NCI-H2029 treated with DMSO at 0.1 percent for 48 hours (cell line): ENCODE results near the gene MED29.

Experiments
- DNase-seq: peaks from one replicate; lab custom pipeline; 2025; lab: John Stamatoyannopoulos, UW

The MED29 gene

DNA sequence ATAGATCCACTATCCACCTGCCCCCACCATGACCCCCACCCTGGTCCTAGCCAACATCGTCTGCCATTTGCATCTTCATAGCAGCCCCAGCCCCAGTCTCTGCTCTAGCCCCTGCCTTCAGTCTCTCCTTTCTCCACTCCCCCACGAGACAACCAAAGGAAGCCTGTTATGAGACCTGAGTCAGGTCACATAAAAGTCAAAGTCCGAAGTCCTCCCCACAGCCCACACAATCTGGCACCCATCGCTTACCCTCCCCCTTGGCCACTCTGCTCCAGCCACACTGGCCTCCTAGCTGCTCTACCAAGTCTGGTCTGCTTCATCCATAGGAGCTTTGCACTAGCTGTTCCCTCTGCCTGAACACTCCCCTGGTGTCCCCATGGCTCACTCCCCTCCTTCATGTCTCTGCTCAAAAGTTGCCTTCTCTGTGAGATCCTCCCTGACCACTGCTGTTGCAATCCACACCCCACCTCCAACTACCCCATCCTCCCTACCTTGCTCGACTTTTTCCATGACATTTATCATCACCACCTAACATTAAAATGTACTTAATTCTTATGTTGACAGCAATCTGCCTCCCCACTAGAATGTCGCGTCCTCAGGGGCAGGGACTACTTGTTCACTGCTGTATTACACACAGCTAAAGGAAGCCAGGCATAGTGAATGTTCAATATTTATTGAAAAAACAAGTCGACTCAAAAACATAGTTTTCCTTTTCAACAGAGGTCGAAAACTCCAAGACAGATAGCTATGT lies 20.1 kb downstream of the MED29 start:
- DNase-seq = no peak

DNA sequence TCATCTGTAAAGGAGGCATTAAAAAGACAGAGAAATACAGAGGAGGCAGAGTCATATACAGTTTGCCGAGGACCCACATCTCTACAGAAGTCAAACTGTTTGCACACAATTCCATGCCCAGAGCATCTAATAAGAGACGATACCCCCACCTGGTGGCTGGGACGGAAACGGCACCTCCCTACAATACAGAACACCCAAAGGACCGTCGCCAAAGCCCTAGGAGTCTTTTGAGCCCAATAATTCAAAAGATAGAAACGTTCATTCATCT lies 20.6 kb downstream of the MED29 start:
- DNase-seq = peak; percentile 96

DNA sequence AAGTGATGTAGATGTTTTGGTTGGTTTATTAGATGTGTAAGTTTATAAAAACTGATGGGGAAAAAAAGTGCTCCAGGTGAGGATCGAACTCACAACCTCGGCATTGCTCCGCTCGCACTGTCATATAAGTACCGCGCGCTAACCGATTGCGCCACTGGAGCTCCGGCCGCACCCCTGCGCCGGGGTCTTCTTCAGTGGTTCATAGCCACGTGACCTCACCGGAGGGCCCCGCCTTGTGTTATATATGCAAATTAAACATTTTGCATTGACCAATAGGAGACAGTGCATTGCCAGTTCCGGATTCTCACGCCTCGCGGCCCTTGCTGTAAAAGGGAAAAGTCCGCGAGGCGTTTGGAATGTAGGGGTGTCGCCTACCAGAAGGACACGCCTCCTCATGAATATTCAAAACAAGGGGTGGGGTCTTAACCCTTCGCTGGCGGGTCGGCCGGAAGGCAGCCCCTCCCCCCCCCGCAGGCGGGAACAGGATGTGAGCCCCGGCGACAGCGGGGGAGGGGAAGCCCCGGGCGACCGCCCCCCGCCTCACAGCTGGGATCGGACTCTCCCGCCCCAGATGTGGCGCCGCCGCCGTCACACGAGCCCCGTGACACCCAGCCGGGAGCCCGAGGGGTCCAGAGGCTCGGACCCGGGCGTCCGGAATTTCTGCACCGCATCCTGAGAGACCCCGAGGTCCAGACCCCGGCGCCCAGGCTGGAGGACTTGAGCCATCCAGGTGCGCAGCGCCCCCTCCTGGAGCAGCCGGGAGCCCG lies 21.1 kb downstream of the MED29 start, which contains the start of gene PLEKHG2:
Gene PLEKHG2 (plus strand): TSS at position 570 of the 767 bp plus-strand sequence. CDS start 1,418 bp downstream, outside the sequence.
- DNase-seq = peak; percentile 96

DNA sequence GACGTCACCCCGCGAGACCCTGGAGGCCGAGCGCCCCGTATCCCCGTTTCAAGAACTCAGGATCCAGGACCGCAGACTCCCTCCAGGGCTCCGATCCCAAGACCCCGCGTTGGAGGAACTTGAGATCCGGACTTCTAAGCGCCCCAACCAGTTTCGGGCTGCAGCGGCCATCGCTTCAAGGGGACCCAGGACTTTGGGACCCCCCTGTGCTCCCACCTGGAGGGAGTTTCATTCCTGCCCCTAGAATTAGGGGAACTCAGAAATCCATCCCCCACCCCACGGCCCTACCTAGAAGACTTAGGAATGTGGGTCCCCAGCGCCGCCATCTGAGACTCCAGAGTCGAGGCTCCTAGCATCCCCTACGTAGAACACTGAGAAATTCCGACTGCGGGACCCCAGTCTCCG lies 21.7 kb downstream of the MED29 start:
- DNase-seq = no peak

DNA sequence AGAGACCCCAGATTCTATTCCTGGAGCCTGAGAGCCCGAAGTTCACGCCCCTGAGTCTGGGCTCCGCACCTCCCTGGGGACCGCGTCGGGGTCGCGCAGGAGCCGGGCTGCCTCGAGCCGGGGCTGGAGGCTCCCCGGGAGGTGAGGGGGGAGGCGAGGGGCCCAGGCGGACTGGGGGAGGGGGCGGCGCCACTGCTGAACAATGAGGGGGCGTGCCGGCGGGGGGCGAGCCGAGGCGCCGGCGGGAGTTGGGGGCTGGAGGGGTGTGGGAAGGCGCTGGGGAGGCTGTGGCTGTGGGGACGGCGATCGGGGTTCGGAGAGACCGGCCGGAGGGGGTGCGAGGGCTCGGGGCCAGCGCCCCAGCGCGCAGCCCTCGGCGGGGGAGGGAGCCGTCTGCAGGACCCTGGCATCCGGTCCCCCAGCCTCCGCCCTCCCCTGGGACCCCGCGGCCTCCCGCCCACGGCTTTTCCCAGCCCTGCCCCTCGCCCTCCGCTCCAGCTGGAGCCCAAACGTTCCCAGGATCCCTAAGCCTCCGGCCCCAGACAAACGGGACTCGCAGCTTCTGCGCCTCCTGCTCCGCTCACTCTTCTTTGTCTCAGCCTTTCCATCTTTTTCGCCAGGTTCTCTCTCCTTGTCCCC lies 22.2 kb downstream of the MED29 start:
- DNase-seq = no peak

DNA sequence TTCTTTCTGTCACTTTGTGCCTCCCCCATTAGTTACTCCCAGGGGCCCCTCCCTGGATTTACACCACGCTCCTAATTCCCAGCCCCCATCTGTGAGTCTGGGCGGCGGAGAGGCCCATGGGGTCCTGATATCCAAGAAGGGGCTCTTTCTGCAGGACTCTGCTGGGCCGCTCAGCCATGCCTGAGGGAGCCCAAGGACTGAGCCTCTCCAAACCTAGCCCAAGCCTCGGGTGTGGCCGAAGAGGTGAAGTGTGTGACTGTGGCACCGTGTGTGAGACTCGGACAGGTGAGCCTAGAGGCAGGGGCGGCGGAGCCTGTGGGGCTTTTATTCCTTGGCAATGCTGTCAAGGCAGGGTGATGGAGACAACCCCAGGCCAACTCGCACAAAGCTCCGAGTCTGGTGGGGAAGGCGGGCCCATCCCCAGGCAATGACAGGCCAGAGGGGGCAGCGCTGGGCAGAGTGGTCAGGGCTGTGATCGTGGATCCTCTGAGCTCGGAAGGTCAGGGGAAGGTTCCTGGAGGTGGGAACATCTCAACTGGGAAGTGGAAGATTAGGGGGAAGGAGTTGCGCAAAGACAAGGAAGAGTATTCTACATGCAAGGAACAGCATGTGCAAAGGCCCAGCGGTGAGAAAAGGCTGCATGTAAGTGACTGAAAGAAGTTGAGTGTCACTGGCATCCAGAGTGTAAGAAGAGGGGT lies 22.9 kb downstream of the MED29 start:
- no peak for DNase-seq

DNA sequence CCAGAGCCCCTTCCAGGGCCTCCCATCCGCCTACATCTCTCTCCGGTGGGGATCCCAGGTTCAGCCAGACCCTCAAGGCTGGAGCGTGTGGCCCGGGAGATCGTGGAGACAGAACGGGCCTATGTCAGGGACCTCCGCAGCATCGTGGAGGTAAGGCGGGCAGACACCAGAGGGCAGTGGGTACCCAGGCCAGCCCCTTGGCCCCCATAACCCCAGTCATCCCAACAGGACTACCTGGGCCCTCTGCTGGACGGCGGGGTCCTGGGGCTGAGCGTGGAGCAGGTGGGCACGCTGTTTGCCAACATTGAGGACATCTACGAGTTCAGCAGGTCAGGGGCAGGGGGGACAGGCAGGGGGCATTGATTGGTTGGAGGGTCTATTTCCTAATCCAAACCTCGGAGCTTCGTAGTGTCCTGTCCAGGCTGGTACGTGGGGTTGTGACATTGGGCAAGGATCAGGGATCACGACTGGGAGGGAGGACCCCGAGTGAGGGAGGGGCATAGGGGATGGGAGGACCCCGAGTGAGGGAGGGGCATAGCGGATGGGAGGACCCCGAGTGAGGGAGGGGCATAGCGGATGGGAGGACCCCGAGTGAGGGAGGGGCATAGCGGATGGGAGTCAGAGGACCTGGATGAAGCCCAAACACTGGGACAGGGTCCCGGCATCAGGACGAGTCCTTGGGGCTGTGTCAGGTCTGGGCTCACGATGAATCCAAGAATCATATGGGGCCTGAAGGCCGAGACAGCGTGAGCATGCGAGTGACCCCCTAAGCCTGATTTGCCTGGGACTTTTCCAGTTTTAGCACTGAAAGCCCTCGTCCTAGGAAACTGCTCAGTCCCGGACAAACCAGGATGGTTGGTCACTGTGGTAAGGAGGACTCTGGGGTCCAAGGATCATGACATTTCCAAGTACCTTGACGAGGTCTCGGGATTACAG lies 24.2 kb downstream of the MED29 start:
- DNase-seq = no peak

DNA sequence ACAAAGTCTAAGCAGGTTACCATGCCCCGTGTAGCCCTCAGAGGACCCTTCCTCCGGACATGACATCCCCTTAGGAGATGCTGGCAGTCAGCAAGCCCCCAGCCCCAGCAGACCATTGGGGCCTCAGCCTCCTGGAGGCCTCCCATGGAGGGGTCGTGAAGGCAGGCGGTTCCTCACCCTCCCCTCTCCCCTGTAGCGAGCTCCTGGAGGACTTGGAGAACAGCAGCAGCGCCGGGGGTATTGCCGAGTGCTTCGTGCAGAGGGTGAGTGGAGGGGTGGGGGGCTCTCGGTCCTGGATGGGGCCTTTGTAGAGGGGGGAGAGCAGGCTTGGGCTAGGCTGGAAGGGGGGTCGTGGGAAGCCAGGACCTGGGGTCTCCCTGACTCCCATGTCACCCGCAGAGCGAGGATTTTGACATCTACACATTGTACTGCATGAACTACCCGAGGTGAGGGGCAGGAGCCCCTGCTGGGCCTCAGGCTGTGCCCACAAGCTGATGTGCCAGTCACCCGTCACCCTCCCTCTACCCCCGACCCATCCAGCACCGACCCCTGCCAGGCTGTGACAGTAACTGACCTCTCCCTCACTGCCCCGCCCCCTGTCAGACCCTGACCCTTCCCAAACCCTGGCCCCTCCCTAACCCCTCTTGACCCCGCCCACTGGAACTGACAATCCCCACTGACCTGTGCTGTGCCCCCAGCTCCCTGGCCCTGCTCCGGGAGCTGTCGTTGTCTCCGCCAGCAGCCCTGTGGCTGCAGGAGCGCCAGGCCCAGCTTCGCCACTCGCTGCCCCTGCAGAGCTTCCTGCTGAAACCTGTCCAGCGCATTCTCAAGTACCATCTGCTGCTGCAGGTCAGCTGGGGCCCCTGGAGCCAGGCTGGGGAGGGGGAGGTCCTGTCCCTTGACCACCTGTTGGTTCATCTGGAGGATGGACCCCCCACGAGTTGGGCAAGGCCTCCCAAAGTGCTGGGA lies 25.3 kb downstream of the MED29 start:
- no peak for DNase-seq

DNA sequence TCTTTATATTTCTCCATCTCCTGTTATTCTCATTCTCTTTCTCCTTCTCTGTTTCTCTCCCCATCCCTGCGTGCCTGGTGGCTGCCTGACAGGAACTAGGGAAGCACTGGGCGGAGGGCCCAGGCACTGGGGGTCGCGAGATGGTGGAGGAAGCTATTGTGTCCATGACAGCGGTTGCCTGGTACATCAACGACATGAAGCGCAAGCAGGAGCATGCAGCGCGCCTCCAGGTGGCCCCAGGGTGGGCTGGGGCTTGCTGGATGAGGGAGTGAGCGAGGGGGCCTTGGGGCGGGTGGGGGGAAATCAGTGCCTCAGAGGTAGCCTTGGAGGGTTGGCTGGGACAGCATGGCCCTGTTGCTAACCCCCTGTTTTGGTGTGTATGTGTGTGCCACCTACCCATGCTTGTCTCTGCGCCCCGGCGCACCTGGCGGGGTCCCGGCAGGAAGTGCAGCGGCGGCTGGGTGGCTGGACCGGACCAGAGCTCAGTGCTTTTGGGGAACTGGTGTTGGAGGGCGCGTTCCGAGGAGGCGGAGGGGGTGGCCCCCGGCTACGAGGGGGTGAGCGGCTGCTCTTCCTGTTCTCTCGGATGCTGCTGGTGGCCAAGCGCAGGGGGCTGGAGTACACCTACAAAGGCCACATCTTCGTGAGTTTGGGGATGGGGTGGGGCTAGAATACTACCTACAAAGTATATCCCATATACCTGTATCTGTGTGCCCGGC lies 26.4 kb downstream of the MED29 start:
- DNase-seq = no peak

DNA sequence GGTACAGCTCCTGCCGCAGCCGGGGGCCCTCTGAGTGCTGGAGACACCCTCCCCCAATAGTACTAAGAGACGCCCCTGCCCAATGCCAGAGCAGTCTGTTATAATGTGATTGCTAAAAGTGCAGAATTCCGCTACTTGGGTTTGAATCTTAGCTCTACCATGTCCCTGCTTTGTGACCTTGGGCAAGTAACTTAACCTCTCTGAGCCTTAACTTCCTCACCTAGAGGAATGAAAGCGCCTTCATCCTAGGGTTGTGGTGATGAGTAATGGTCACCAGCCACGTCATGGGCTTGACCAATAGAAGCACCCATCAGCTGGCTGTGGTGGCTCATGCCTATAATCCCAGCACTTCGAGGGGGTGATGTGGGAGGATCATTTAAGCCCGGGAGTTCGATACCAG lies 27.8 kb downstream of the MED29 start:
- no peak for DNase-seq

DNA sequence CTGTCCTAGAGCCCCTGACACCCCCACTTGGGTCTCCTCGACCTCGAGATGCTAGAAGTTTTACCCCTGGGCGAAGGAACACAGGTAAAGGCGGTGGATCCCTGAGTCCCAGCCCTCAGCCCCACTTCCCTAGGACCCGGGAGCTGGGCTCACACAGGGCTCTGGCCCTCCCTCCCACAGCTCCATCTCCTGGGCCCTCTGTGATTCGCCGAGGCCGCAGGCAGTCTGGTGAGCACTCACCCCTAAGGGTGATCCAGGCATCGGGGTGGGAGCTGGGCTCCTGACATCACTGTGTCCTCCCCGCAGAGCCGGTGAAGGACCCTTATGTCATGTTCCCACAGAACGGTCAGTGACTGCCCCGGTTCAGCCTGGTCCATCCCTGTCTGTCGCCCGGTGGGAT lies 29.6 kb downstream of the MED29 start:
- DNase-seq = no peak

DNA sequence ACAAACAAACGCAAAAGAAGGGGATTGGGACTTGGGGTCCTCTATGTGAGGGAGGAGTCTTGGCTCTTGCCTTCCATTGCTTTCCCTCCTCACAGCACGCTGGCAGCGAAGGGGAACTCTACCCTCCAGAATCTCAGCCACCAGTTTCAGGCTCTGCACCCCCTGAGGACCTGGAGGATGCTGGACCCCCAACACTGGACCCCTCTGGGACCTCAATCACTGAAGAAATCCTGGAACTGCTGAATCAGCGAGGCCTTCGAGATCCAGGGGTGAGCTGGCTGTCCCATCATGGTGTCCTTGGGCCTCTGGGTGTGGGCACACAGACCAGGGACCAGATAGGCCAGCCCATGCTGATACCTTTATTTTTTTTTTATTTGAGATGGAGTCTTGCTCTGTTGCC lies 30.8 kb downstream of the MED29 start:
- DNase-seq = no peak

DNA sequence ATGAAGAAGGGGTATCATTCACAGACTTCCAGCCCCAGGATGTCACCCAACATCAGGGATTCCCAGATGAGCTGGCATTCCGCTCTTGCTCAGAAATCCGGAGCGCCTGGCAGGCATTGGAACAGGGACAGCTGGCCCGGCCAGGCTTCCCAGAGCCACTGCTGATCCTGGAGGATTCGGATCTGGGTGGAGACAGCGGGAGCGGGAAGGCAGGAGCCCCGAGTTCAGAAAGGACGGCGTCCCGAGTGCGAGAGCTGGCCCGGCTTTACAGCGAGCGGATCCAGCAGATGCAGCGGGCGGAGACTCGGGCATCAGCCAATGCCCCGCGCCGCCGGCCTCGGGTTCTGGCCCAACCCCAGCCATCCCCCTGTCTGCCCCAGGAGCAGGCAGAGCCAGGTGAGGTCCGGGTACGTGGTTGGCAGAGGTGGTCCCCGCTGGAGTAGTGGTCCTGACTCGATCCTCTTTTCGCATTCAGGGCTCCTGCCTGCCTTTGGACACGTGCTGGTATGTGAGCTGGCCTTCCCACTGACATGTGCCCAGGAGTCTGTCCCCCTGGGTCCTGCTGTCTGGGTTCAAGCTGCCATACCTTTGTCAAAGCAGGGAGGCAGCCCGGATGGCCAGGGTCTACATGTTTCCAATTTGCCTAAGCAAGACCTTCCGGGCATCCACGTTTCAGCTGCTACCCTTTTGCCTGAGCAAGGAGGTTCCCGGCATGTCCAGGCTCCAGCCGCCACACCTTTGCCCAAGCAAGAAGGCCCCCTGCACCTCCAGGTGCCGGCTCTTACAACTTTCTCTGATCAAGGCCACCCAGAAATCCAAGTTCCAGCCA lies 32.3 kb downstream of the MED29 start:
- DNase-seq = no peak

DNA sequence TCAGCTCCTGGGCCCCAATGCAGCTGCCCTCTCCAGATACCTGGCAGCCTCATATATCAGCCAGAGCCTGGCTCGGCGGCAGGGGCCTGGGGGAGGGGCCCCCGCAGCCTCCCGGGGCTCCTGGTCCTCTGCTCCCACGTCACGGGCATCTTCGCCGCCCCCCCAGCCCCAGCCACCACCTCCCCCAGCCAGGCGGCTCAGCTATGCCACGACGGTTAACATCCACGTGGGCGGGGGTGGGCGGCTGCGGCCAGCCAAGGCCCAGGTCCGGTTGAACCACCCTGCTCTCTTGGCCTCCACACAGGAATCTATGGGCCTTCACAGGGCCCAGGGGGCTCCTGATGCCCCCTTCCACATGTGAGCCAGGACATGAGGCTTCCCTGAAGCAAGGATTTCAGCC lies 33.8 kb downstream of the MED29 start:
- no peak for DNase-seq

DNA sequence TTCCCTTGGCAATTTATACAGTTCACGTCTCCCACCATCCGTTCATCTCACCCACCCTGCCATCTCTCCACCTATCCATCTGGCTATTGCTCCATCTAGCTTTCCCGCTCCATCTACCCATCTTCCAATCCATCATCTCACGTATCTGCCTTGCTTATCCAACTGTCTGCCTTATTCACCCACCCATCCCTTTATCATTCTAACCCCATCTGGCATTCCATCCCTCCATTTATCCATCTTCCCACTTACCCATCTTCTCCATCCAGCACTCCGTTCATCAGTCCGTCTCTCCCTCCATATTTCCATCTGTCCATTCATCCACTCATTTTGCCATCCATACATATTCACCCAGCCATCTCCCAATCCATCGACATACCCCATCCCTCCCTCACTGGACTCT lies 34.6 kb downstream of the MED29 start:
- DNase-seq = no peak

DNA sequence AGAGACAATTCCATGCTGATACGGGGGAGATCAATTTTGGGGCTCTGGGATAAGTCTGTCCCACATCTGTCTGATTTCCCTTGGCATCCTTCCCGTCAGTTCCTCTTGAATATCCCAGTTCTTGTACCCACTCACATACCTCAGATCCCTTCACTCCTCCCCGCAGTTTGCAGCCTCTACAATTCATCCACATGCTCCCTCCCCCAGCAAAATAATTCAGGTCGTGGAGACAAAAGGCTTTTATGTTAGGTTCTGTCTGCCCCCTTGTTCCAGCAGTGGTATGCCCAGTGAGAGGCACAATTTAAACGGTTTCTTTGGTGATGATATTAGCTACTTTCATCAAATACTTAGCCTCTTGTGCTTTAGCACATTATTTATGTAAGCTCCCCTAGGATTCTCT lies 35.0 kb downstream of the MED29 start:
- no peak for DNase-seq

DNA sequence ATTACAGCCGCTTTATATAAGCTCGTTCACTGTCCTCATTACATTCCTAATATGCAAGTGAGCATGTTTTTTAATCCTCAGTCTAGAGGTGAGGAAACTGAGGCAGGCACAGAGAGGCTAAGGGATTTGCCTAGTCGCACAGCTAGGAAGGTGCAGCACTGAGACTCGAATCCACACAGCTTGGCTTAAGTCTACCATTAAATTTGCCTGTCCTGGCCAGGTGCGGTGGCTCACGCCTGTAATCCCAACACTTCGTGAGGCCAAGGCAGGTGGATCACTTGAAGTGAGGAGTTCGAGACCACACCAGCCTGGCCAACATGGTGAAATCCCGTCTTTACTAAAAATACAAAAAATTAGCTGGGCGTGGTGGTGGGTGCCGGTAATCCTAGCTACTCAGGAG lies 36.5 kb downstream of the MED29 start:
- no peak for DNase-seq

DNA sequence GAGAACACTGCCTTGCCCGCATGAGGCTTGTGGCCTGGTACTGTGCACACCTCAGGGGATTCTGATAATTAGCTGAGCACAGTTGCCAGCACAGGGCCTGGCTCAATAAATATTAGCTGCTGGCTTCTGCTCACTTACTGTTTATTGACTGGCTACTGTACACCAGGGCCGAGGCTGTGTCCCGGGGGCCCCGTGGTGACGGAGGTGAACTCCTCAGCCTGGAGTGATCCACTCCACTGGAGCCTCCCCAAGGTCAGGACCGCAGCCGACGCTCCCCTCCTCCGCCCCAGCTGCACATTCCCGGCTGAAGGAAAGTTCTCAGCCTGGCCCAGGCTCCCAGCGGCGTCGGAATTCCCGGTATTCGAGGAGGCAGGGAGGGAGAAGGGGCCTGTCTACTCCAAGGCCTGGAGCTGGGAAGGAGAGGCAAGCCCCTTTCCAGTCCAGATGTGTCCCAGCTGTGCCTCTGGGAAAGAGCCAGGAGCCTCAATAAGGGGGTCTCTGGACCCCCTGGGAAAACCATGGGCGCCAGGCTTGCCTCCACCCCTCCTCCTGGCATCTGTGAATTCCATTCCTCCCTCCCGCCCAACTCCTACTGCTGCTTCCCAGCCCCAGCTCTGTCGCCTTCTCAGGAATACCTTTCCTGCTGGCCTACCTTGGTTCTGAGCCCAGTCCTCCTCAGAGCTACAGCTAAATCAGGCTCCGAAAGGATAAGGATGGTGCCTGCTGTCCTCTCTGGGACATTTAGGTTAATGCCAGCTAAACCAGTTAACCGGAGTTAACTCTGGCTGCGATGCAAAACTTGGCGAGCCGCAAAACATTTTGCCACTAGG lies 37.3 kb downstream of the MED29 start:
- DNase-seq = no peak
